OCI-LY3 (cell line): ENCODE results near the gene UGT1A4.

Source experiments
- CTCF ChIP-seq: fragments of 200-600, 300-600 bp; sonication (generic); IDR thresholded peaks from 2 replicates; pipeline ENCODE4 v1.5.1; 2014; ENCODE audit warnings: antibody characterized with exemption, low read length, low read depth
- EZH2phosphoT487 ChIP-seq: fragments of 200-600 bp; shearing (Covaris generic); IDR thresholded peaks from 2 replicates; pipeline ENCODE4 v1.6.1; 2018; ENCODE audit warnings: antibody characterized with exemption, mixed run types, low read depth

- TF ChIP-seq CTCF, result no peak
- TF ChIP-seq EZH2phosphoT487, result no peak
These were observed 42.5 kb upstream of the UGT1A4 start for GRCh38 chr2:233676046-233676445.
